Prostate gland (tissue), 2 donors: Measurements from ENCODE around the gene FUBP3. TPM values are rescaled to one million over a fixed set of nuclear protein-coding genes. Genes with fewer than 3 reads are reported as not detected.
"Not testable (repeated sequence)": the region's sequence is repeated elsewhere in the genome, so short reads cannot be mapped to it uniquely, and the experiment has no call there.

Experiments used
- DNase-seq: peaks from one replicate; pipeline ENCODE4 v3.0.0-alpha.2; 2019; ENCODE audit warnings: low spot score
- H3K27ac ChIP-seq, 2 donors: fragments of 200-600 bp; sonication (generic); 2 replicates each; pipeline ENCODE4 v1.5.1; 2017 to 2019
- H3K27me3 ChIP-seq: fragments of 200-600 bp; sonication (generic); replicated peaks from 2 replicates; pipeline ENCODE4 v1.5.1; 2019; ENCODE audit not compliant: insufficient read depth
- H3K36me3 ChIP-seq, 2 donors: fragments of 200-600 bp; sonication (generic); 1 replicate in 1 of 2; 2 replicates in 1 of 2; pipeline versions ENCODE4 v1.5.1 to v1.8.1; 2017 to 2019
- H3K4me1 ChIP-seq: fragments of 200-600 bp; sonication (generic); replicated peaks from 2 replicates; pipeline ENCODE4 v1.5.1; 2019
- H3K4me3 ChIP-seq, 2 donors: fragments of 200-600 bp; sonication (generic); 2 replicates each; pipeline ENCODE4 v1.5.1; 2017 to 2019
- H3K9me3 ChIP-seq: fragments of 200-600 bp; sonication (generic); 2 replicates; pipeline ENCODE4 v1.5.1; 2017
- CTCF ChIP-seq, 4 experiments: fragments of 200-600 bp in 2 of 4; fragments of 450-650 bp in 2 of 4; sonication (generic) in 2 of 4; IDR thresholded peaks; 1 replicate in 3 of 4; 2 replicates in 1 of 4; pipeline ENCODE4 v1.5.1; 2016 to 2019; ENCODE audit warnings: antibody characterized with exemption in 4 of 4, mild to moderate bottlenecking in 2 of 4, moderate library complexity in 2 of 4
- POLR2A ChIP-seq: fragments of 450-650 bp; IDR thresholded peaks from one replicate; pipeline ENCODE4 v1.6.1; 2016; ENCODE audit warnings: antibody characterized with exemption, mild to moderate bottlenecking
- POLR2AphosphoS5 ChIP-seq: sonication (generic); formaldehyde crosslinking; IDR thresholded peaks from one replicate; pipeline ENCODE4 v1.6.1; 2017; ENCODE audit warnings: antibody characterized with exemption
- WGBS: methylation state at CpG from one replicate; pipeline ENCODE4 v1.1.5; 2018; 5-methylcytosine and 5-hydroxymethylcytosine counted together
- intact Hi-C: fragments of 100-400 bp; cut with DNase I; formaldehyde crosslinking; loops from one replicate; pipeline ENCODE4 v1.14.2; 2022
- microRNA-seq: library from miRNA; unstranded; fragments of <30 nt; microRNA quantifications from one replicate; pipeline ENCODE4, GENCODE V29; 2016
- small RNA-seq, 2 donors: library from RNA; depleted of rRNA; stranded (forward); fragments of <200 nt; gene quantifications; one replicate each; pipeline ENCODE3, GENCODE V24; 2016
- total RNA-seq, 2 donors: library from RNA; depleted of rRNA; stranded (reverse); fragments of >200 nt; gene quantifications; one replicate each; pipeline ENCODE4 v1.1.0, GENCODE V29; 2016

Gene FUBP3
- total RNA-seq, 2 donors from 2014 or later = 40.4 to 111 TPM

- peak overlapping the region in 1 of 2 donors; percentile 46 for H3K4me3 ChIP-seq
- intact Hi-C loops = loop anchor here (1.0 to 10.0 kb wide), 3 partner anchors 108 to 575 kb away; partner anchors contain the start of gene FUBP3
- TF ChIP-seq POLR2A = no peak
- TF ChIP-seq CTCF (IDR thresholded peaks at IDR 0.05) = peak; percentile 71 to 90 (median 84)
- TF ChIP-seq POLR2AphosphoS5 = peak; percentile 48
- WGBS = 4% methylated on average over 22 of the region's 22 CpGs
- H3K4me1 ChIP-seq = peaks cover 5% of the 10 kb centered on the region
- no peaks in the 10 kb centered on the region for H3K36me3 ChIP-seq
- H3K27me3 ChIP-seq = no peaks in the 10 kb centered on the region
- H3K9me3 ChIP-seq = no peaks in the 10 kb centered on the region
- DNase-seq = peak; percentile 74
- H3K27ac ChIP-seq = no peak overlapping the region
These were observed 103.2 kb downstream of the FUBP3 start for GRCh38 chr9:130682421-130683121.

DNA sequence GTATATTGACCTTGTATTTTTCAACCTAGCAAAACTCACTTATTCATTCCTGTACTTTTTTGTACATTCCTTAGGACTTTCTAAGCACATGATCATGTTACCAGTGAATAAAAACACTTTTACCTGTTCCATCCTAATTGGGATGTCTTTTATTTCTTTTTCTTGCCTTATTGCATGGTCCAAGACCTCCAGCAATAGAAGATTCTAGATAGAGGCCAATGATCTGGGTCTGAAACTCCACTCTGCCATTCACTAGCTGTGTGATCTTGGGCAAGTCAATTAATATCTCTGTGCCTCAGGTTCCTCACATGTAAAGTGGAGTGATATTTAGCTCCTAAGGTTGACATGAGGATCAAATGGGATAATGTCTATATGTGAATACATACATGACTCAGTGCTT lies 105.7 kb downstream of the FUBP3 start:
- Histone ChIP-seq H3K4me1 (peaks cover 5% of the 10 kb centered on the region), H3K9me3 (no peaks in the 10 kb centered on the region), H3K36me3 (no peaks in the 10 kb centered on the region), H3K4me3 (no peak overlapping the region), H3K27me3 (no peaks in the 10 kb centered on the region), H3K27ac (no peak overlapping the region)
- no peak for DNase-seq
- intact Hi-C loops = loop anchor here (10.0 kb wide), 1 partner anchor 110 kb away; the partner anchor contains the start of gene FUBP3
- TF ChIP-seq POLR2A (no peak), CTCF (IDR thresholded peaks at IDR 0.05) (no peak), POLR2AphosphoS5 (no peak)

DNA sequence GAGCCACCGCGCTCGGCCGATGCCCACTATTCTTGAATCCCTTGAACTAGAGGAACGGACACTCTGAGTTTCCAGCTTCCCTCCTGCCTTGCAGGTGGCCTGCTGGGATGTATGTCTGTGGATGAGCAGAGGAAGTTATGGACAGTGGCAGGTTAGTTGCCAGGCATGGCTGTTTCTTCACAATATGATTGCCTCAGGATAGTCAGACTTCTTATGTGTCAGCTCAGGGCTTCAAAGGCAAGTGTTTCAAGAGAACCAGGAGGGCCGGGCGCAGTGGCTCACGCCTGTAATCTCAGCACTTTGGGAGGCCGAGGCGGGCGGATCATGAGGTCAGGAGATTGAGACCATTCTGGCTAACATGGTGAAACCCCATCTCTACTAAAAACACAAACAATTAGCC lies 106.6 kb downstream of the FUBP3 start:
- not testable (repeated sequence) for DNase-seq, H3K27ac ChIP-seq, H3K27me3 ChIP-seq, H3K36me3 ChIP-seq, H3K4me1 ChIP-seq, H3K9me3 ChIP-seq, H3K4me3 ChIP-seq
- WGBS = 94% methylated on average over 10 of the region's 11 CpGs
- intact Hi-C loops = loop anchor here (10.0 kb wide), 1 partner anchor 111 kb away; the partner anchor contains the start of gene FUBP3

GRCh38 chr9:130687615-130688014 lies 108.2 kb downstream of the FUBP3 start:
- DNase-seq = no peak
- H3K27me3 ChIP-seq = no peaks in the 10 kb centered on the region
- H3K4me3 ChIP-seq = no peak overlapping the region
- no peaks in the 10 kb centered on the region for H3K9me3 ChIP-seq
- WGBS = 83% methylated on average over 2 of the region's 2 CpGs
- intact Hi-C loops = loop anchor here (10.0 kb wide), 1 partner anchor 113 kb away; the partner anchor contains the start of gene FUBP3
- no peak for TF ChIP-seq CTCF (IDR thresholded peaks at IDR 0.05)
- no peak for TF ChIP-seq POLR2AphosphoS5
- TF ChIP-seq POLR2A = no peak
- H3K36me3 ChIP-seq = no peaks in the 10 kb centered on the region
- no peaks in the 10 kb centered on the region for H3K4me1 ChIP-seq
- H3K27ac ChIP-seq = no peak overlapping the region

Small RNAs within 50 kb of the gene (microRNA-seq; reads per million reads assigned to microRNA genes)
- not detected for gene MIR6856

Small RNAs within 50 kb of the gene (small RNA-seq; reads per million reads assigned to genes)
- gene MIR6856 = 0 reads per million in 2 donors

Other genes starting within 250 kb of the FUBP3 start
- 100 to 1,000 TPM in 1 of 2 donors, 10 to 100 TPM in 1; 59.4 to 228 TPM for gene ASS1, start 134.6 kb upstream of the FUBP3 start, total RNA-seq
- gene PRDM12, start 85.0 kb downstream of the FUBP3 start, total RNA-seq = not detected
- 10 to 100 TPM; 18.4 to 22.7 TPM for gene EXOSC2, start 114.2 kb downstream of the FUBP3 start, total RNA-seq